HG03064 (cell line): Measurements from ENCODE around the gene AVPR2.

ENCODE experiments used
- ATAC-seq: cut with Tn5 transposase; IDR thresholded peaks from one replicate; pipeline ENCODE4 v1.9.1; 2021; ENCODE audit warnings: low read depth; ENCODE audit not compliant: unreplicated experiment

The AVPR2 gene

DNA sequence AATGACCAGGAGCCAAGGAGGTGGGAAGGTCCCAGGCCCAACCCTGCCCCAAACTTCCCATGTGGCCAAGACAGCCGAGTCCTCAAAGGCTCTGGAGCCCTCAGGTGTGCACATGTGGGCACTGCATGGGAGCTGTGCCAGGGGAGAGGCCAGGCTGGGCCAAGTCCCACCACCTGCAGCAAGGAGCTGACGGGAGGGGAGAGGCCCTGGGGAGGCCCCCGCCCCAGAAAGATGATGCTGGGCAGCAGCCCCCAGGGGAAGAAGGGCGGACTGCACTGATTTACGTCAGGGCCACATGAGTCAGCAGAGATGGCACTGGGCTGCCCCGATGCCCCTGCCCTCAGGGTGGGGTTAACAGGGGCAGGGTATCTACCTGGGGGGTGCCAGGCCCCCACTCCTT is 19.9 kb upstream of the AVPR2 start:
- no peak for ATAC-seq

DNA sequence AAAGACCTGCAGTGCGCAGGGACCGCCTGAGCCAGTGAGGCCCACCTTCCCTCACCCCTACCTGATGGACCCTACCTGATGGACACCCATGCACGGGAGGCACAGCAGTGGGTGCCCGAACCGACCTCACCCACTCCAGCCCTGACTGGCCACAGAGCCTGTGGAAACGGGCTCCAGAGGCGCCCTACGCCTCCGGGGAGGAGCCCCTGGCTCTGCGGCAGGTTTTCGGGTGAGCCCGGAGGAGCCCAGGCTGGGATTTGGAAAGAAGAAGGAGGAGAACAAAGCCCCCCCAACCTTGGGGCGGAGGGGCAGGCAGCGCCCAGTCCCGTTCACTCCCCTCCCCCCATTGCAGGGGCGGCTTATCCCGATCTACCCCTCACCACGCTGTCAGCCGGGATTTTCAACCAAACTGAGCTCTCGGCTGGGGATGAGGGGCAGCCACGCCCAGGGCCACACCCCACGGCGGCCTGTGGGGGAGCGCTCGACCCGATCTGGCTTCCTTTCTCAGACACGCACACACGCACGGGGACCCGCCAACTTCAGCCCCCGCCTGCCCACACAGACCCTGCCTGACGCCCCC is 19.2 kb upstream of the AVPR2 start:
- no peak for ATAC-seq

DNA sequence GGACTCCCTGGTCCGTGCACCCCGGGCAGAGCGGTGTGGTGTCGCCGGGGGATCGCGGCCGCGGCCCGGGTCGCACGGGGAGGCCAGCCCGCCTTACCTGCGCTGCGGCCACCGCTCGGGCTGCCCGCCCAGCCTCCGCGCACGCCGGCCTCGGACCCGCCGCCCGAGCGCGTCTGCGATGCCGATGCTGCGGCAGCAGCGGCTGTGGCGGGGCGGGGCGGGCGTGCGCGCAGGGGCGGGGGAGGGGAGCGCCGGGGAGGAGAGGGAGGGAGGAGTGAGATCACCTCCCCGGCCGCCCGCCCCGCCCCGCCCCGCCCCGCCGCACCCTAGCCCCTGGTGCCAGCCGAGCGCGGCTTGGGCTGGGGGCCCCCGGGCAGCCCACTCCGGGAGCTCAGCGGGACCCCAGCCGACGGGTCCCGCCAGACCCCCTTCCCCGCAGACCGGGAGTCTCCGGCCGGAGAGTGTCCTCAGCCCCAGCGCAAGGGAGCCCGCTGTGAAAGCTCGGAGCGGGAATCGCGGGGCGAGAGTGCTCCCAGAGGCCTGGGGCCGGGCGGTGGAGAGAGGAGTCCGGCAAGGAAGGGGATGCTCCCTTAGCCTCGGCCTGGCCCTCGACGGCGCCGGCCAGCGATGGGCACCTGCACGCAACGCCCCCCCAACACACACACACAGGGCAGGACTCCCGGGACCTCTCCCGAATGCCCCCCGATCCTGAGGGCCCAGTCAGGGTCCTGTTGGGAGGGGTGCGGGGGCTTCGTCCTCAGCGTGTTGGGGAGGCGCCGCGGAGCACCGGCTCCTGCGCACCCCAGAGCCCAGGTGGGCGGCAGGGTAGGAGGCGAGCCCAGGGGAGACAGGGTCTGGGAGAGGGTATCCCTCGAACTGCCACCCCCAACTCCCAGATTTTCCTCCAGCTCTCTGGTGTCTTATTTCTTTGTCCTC is 18.2 kb upstream of the AVPR2 start, which contains the start of gene L1CAM:
Gene L1CAM, minus strand, starts transcription at position 206 of the 936 bp plus-strand sequence. CDS start 10,337 bp downstream, outside the sequence.
- no peak for ATAC-seq

DNA sequence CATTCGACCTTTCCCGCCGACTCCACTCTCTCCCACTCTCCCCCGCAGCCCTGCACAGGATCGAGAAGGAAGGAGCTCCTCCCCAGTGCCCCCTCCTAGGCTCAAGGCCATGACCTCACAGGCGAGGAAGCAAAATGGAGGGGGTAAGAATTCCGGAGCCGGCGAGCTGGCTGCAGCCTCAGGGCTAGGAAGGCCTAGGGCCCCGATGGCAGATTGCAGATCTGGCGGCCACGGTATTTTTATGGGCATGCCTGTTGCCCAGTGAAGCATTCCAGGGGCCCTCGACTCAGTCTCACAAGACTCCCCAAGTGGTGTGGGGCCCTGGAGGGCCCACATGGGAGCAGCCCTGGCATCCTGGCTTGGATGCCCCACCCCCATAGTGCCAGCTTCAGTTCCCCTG is 17.6 kb upstream of the AVPR2 start:
- no peak for ATAC-seq

DNA sequence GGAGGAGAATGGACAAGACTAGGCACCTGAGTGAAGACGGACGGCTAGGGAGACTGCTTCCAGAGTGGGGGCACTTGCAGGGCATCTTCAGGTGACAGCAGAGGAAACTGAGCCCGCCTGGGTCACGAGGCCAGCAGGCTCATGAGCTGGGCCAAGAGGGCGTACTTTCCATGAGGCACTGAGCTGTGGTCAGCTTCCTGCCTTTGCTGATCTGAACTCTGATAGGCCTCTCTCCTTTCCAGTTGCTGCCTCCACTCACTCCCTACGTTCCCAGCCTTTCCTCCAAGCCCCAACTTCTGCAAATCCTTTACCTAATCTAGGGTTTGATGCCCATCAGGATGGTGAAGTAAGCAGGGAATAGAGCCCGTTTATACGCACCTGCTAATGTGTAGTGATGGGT is 17.1 kb upstream of the AVPR2 start:
- no peak for ATAC-seq

GRCh38 chrX:153888344-153888743 is 16.1 kb upstream of the AVPR2 start:
- ATAC-seq, result no peak

GRCh38 chrX:153889123-153889522 is 15.3 kb upstream of the AVPR2 start:
- no peak for ATAC-seq

DNA sequence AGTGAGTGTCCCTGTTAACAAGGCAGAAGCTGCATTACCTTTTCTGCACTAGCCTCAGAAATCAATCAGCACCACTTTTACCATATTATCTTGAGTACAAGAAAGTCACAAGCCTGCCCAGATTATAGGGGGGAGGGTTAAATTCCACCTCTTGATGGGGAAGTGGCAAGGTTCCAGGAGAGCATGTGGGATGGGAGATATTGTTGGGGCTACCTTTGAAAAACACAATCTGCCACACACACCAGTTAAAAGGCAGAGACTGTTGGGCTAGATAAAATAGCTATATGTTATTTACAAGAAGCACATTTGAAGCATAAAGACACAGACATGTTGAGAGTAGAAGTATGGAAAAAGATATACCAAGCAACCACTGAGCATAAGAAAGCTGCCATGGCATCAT is 6.6 kb upstream of the AVPR2 start:
- no peak for ATAC-seq

DNA sequence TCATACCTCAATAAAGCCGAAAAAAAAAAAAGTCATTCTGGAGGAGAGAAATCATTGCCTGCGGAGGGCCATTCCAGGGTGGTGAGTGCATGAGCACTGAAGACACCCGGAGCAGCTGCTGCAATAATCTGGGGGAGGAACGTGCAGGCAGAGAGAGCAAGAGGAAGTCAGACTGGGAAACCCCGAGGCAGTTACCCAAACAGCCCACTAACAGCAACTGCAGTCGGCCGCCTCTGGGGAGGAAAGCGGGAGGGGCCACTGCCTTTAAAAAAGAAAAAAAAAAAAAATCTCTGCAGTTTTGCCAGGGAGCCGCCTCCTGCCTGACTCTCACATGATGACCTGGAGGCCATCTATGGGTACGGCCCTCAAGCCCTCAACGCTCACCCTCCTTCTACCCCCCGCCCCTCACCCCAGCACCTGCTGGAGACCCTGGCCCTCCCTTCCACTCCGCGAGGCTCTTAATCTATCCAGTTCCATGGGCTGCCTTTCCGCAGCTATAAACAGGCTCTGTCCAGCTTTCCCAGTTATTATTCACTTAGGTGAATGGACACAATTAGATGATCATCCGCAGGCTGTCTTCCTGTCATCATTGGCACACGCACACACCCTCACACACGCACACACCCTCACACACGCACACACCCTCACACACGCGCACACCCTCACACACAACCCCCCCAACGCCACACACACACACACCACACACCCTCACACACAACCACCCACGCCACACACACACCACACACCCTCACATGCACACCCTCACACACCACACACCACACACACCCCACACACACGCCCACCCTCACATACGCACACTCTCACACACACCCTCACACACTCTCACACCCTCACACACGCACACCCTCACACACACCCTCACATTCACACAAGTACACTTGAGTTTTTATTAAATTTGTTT is 3.4 kb upstream of the AVPR2 start:
- ATAC-seq, result peak; percentile 84

DNA sequence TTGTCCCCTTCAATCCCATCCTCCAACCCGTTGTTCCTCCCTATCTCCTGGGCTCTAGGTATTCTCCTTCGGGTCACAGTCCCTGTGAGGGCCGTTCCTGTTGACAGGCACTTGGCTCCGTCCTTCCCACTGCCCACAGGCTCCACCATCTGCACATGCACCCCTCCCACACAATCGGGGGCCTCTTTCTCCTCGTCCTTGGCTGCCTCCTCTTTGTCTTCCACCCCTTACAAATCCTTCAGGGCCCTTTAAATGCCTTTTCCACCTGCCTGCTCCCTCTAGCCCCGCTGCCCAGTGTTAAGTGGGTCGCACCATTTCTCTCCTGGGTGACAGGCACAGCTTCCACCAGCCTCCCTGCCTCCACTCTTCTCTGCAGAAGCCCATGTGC is 2.7 kb upstream of the AVPR2 start:
- no peak for ATAC-seq

DNA sequence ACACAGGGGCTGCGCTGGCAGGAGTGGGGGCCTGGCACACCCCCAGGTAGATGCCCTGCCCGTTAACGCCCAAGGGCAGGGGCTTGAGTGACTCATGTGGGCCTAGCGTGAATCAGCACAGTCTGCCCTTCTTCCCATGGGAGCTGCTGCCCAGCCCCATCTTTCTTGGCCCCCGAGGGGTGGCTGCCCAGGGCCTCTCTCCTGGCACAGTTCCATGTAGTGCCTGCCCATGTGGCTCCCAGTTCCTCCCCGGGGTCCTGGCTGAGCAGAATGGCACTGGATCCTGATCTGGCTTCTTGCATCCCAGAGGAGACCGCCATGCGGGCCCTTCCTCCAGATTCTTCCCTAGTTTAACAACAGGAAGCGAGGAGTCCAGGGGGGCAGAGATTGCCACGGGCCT is 2.1 kb upstream of the AVPR2 start:
- ATAC-seq, result no peak

GRCh38 chrX:153903238-153903980 is 1.1 kb upstream of the AVPR2 start:
- ATAC-seq, result no peak

GRCh38 chrX:153905481-153906095 is 1.1 kb downstream of the AVPR2 start:
- ATAC-seq, result no peak

DNA sequence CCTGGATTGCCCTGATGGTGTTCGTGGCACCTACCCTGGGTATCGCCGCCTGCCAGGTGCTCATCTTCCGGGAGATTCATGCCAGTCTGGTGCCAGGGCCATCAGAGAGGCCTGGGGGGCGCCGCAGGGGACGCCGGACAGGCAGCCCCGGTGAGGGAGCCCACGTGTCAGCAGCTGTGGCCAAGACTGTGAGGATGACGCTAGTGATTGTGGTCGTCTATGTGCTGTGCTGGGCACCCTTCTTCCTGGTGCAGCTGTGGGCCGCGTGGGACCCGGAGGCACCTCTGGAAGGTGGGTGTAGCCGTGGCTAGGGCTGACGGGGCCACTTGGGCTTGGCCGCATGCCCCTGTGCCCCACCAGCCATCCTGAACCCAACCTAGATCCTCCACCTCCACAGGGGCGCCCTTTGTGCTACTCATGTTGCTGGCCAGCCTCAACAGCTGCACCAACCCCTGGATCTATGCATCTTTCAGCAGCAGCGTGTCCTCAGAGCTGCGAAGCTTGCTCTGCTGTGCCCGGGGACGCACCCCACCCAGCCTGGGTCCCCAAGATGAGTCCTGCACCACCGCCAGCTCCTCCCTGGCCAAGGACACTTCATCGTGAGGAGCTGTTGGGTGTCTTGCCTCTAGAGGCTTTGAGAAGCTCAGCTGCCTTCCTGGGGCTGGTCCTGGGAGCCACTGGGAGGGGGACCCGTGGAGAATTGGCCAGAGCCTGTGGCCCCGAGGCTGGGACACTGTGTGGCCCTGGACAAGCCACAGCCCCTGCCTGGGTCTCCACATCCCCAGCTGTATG is 1.8 kb downstream of the AVPR2 start:
- no peak for ATAC-seq

DNA sequence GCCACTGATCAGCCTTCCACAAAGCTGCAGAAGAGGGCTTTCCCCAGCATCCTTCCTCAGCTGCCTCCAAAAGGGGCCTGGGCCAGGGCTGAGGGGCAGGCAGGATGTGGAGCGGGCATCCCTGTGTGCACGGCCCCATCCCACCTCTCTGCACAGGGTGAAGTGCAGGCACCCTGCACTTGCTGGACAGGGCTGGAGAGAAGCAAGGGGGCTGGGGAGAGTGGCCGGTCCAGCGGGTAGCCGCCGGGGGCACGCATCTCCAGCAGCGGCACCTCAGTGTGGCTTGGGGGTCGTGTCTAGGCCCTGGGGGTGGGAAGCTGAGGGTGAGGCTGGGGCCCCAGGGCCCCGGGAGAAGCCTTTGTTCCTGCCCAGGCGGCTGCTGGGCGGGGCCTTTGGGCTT is 3.0 kb downstream of the AVPR2 start:
- no peak for ATAC-seq

DNA sequence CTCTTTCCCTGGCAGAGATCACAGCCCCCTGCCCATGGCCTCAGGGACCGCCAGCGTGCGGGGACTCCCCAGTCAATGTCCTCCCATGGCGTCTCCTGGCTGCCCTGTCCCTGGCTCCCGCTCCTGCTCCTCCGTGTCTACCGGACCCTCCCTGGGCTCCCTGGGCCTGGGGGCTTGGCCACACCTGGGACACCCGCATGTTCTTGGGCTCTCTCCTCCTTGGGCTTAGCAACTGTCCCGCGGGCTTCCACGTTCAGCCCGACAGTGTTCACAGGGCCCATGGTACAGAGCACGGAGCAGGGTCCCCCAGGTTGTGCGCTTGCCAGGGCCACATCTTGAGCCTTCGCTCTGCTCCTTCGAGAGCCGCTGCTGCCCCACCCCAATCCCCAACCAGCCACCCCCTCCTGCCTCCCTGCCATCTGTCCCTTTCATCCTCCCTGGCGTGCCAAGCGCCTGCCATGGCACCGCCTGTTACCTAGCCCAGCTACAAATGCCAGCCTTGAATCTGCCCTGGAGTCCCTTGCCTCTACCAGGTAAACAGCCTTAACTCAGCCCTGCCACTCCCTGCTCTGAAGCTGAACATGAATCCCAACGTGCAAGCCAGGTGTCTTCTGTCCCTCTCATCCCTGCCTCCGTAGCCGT is 3.9 kb downstream of the AVPR2 start:
- ATAC-seq, result no peak

- no peak for ATAC-seq
These were observed 4.8 kb downstream of the AVPR2 start for GRCh38 chrX:153909024-153909979.

GRCh38 chrX:153909980-153910360 is 5.5 kb downstream of the AVPR2 start:
- ATAC-seq, result no peak
